Smooth muscle cell (in vitro differentiated cells): ENCODE results near the gene PIK3CD. TPM values are rescaled to one million over a fixed set of nuclear protein-coding genes. Genes with fewer than 3 reads are reported as not detected.
A peak's percentile ranks its signal among the peaks of the same experiment; 100 is the strongest.

Experiments
- DNase-seq: peaks from one replicate; lab custom pipeline; 2025; ENCODE audit not compliant: unreplicated experiment; lab: John Stamatoyannopoulos, UW
- H2AFZ ChIP-seq: fragments of 200-600 bp; sonication (generic); 2 replicates; pipeline ENCODE4 v1.6.0; 2016; ENCODE audit warnings: antibody characterized with exemption, low read depth, mild to moderate bottlenecking
- H3F3A ChIP-seq: fragments of 200-600 bp; sonication (generic); 2 replicates; pipeline ENCODE4 v1.6.0; 2017; ENCODE audit warnings: antibody characterized with exemption, low read depth
- H3K27ac ChIP-seq: fragments of 200-600 bp; sonication (generic); 2 replicates; pipeline ENCODE4 v1.5.1; 2016; ENCODE audit warnings: low read depth, mild to moderate bottlenecking
- H3K27me3 ChIP-seq: fragments of 200-600 bp; sonication (generic); 2 replicates; pipeline ENCODE4 v1.6.1; 2016; ENCODE audit warnings: low read depth, mild to moderate bottlenecking
- H3K36me3 ChIP-seq: fragments of 200-600 bp; sonication (generic); 2 replicates; pipeline ENCODE4 v1.5.1; 2016; ENCODE audit warnings: low read depth
- H3K4me1 ChIP-seq: fragments of 200-600 bp; sonication (generic); 2 replicates; pipeline ENCODE4 v1.5.1; 2016; ENCODE audit warnings: low read depth
- H3K4me2 ChIP-seq: fragments of 200-600 bp; sonication (generic); 2 replicates; pipeline ENCODE4 v1.6.0; 2016; ENCODE audit warnings: mild to moderate bottlenecking
- H3K4me3 ChIP-seq: fragments of 200-600 bp; sonication (generic); 2 replicates; pipeline ENCODE4 v1.5.1; 2016; ENCODE audit warnings: mild to moderate bottlenecking
- H3K79me2 ChIP-seq: fragments of 200-600 bp; sonication (generic); 2 replicates; pipeline ENCODE4 v1.6.0; 2016; ENCODE audit warnings: low read depth, mild to moderate bottlenecking
- H3K9ac ChIP-seq: fragments of 200-600 bp; sonication (generic); 2 replicates; pipeline ENCODE4 v1.6.0; 2016; ENCODE audit warnings: low read depth
- H3K9me3 ChIP-seq: fragments of 200-600 bp; sonication (generic); replicated peaks from 2 replicates; pipeline ENCODE4 v1.5.1; 2016; ENCODE audit warnings: low read depth
- H4K20me1 ChIP-seq: fragments of 200-600 bp; sonication (generic); 2 replicates; pipeline ENCODE4 v1.6.0; 2016; ENCODE audit warnings: low read depth
- CTCF ChIP-seq: fragments of 200-600 bp; sonication (generic); IDR thresholded peaks from 2 replicates; pipeline ENCODE4 v1.5.1; 2017; ENCODE audit warnings: borderline replicate concordance, mild to moderate bottlenecking, antibody characterized with exemption; ENCODE audit not compliant: insufficient read depth, poor library complexity, severe bottlenecking
- WGBS: methylation state at CpG from one replicate; pipeline ENCODE4 v1.1.7; 2016; ENCODE audit warnings: low lambda C conversion rate; 5-methylcytosine and 5-hydroxymethylcytosine counted together
- polyA plus RNA-seq: library from polyadenylated mRNA; unstranded; fragments of >200 nt; fragmentation: Nextera tagmentation; extraction: Ambion mirVana; gene quantifications from 2 replicates; pipeline ENCODE4 v1.2.1, GENCODE V29; 2016
- total RNA-seq: library from RNA; depleted of rRNA; stranded (reverse); fragments of >200 nt; gene quantifications from 2 replicates; pipeline ENCODE4 v1.2.3, GENCODE V29; 2014

The PIK3CD gene
- total and polyA plus RNA-seq, 2 experiments from 2014 or later = 3.9 to 4.1 TPM

- Histone ChIP-seq H3K4me3 (peak overlapping the region; percentile 64), H3F3A (peaks cover 11% of the 10 kb centered on the region), H3K4me2 (peak overlapping the region; percentile 92), H3K79me2 (no peaks in the 10 kb centered on the region), H4K20me1 (no peaks in the 10 kb centered on the region), H2AFZ (peak overlapping the region; percentile 83), H3K27me3 (no peaks in the 10 kb centered on the region), H3K27ac (peak overlapping the region; percentile 47), H3K9ac (peak overlapping the region; percentile 67), H3K4me1 (peaks cover 28% of the 10 kb centered on the region), H3K9me3 (no peaks in the 10 kb centered on the region), H3K36me3 (no peaks in the 10 kb centered on the region)
- WGBS = under 1% methylated on average over 17 of the region's 23 CpGs
- TF ChIP-seq CTCF = no peak
- DNase-seq = peak; percentile 8
Observed at GRCh38 chr1:9689971-9690381, 38.4 kb downstream of the PIK3CD start.

- peak overlapping the region; percentile 47 for H3K27ac ChIP-seq
- DNase-seq = no peak
- no peaks in the 10 kb centered on the region for H3K27me3 ChIP-seq
- H3K4me2 ChIP-seq = peak overlapping the region; percentile 92
- peak overlapping the region; percentile 67 for H3K9ac ChIP-seq
- peaks cover 28% of the 10 kb centered on the region for H3K4me1 ChIP-seq
- 47% methylated on average over 14 of the region's 14 CpGs for WGBS
- peak overlapping the region; percentile 83 for H2AFZ ChIP-seq
- H3K9me3 ChIP-seq = no peaks in the 10 kb centered on the region
- TF ChIP-seq CTCF = no peak
- no peaks in the 10 kb centered on the region for H4K20me1 ChIP-seq
- H3F3A ChIP-seq = peaks cover 11% of the 10 kb centered on the region
- H3K36me3 ChIP-seq = no peaks in the 10 kb centered on the region
- peak overlapping the region; percentile 64 for H3K4me3 ChIP-seq
- H3K79me2 ChIP-seq = no peaks in the 10 kb centered on the region
Observed at GRCh38 chr1:9690440-9691107, 39.0 kb downstream of the PIK3CD start.

GRCh38 chr1:9691108-9691445, 39.5 kb downstream of the PIK3CD start:
- no peak for TF ChIP-seq CTCF
- Histone ChIP-seq H3F3A (peaks cover 11% of the 10 kb centered on the region), H2AFZ (no peak overlapping the region), H3K27ac (peak overlapping the region; percentile 47), H3K4me3 (no peak overlapping the region), H3K36me3 (no peaks in the 10 kb centered on the region), H3K79me2 (no peaks in the 10 kb centered on the region), H3K9me3 (no peaks in the 10 kb centered on the region), H3K27me3 (no peaks in the 10 kb centered on the region), H4K20me1 (no peaks in the 10 kb centered on the region), H3K4me2 (peak overlapping the region; percentile 92), H3K9ac (no peak overlapping the region), H3K4me1 (peaks cover 28% of the 10 kb centered on the region)
- 51% methylated on average over 6 of the region's 6 CpGs for WGBS
- no peak for DNase-seq

- Histone ChIP-seq H4K20me1 (no peaks in the 10 kb centered on the region), H3K4me1 (peaks cover 28% of the 10 kb centered on the region), H3K4me2 (peak overlapping the region; percentile 92), H3K4me3 (no peak overlapping the region), H3K36me3 (no peaks in the 10 kb centered on the region), H3K27me3 (no peaks in the 10 kb centered on the region), H3K27ac (peak overlapping the region; percentile 47), H3K79me2 (no peaks in the 10 kb centered on the region), H3K9ac (no peak overlapping the region), H3K9me3 (no peaks in the 10 kb centered on the region), H3F3A (peaks cover 11% of the 10 kb centered on the region), H2AFZ (no peak overlapping the region)
- 75% methylated on average over 5 of the region's 5 CpGs for WGBS
- DNase-seq = no peak
- TF ChIP-seq CTCF = no peak
Observed at GRCh38 chr1:9691691-9692090, 40.2 kb downstream of the PIK3CD start.
